LoVo (cell line): Measurements from ENCODE around the gene GTF3C1.

Source experiments
- DNase-seq: peaks from one replicate; pipeline ENCODE4 v3.0.0-alpha.2; 2016; ENCODE audit warnings: low spot score

The GTF3C1 gene

GRCh38 chr16:27520982-27521673 is 28.6 kb downstream of the GTF3C1 start:
- no peak for DNase-seq

DNA sequence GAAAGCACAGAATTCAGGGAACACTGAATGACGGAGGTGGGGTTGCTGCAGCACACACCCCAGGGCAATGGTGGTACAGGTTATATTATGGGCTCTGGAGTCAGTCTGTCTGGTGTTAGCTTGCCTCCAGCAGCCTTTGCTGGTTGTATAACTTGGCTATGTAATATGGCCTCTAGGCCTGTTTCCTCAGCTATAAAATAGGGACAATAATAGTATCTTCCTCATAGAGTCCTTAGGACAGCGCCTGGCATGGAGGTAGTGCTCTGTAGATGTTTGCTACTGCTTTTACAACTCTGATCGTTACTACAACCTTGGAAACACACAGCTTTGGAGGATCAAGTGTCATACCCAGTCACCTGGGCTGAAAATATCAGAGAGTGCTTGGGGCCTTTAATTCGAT is 31.5 kb downstream of the GTF3C1 start:
- DNase-seq: no peak

- DNase-seq: no peak
Observed at GRCh38 chr16:27517664-27518063, 32.0 kb downstream of the GTF3C1 start.

DNA sequence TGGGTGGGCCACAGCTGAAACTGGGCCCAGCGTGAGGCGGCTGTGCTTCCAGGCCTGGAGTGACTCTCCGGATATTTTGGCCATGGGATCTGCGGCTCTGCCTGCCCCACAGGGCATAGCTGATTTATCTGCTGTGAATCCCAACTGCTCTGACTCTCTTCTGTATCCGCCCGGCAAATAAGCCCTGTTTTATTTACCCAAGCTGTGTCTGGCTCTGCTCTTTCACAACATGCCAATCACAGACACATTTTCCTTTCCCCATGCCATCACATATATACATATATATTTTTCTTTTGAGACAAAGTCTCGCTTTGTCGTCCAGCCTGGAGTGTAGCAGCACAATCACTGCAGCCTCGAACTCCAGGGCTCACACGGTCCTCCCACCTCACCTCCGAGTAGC is 33.3 kb downstream of the GTF3C1 start:
- no peak for DNase-seq

DNA sequence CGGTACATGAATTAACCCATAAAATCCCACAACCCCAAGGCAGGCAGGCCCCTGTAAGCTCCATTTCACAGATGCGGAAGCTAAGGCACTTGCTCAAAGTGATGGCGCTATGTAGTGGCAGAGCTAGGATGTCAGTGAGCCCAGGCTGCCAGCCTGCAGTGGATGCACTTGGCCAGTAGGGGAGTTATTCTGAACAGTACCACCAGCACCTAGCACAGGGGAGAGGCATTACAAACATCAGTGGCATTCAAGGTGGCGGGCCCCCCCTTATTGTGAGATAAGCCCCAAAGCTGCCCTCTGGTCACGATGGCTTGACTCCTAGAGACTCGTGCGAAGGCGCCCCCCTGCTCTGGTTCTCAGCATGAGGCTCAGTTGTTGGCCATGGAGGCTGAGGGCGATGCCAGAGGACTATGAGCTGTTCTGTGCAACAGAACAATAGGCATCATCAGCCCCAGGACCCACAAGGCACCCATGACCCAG is 33.8 kb downstream of the GTF3C1 start:
- no peak for DNase-seq

GRCh38 chr16:27514806-27515205 is 34.9 kb downstream of the GTF3C1 start:
- DNase-seq: no peak

DNA sequence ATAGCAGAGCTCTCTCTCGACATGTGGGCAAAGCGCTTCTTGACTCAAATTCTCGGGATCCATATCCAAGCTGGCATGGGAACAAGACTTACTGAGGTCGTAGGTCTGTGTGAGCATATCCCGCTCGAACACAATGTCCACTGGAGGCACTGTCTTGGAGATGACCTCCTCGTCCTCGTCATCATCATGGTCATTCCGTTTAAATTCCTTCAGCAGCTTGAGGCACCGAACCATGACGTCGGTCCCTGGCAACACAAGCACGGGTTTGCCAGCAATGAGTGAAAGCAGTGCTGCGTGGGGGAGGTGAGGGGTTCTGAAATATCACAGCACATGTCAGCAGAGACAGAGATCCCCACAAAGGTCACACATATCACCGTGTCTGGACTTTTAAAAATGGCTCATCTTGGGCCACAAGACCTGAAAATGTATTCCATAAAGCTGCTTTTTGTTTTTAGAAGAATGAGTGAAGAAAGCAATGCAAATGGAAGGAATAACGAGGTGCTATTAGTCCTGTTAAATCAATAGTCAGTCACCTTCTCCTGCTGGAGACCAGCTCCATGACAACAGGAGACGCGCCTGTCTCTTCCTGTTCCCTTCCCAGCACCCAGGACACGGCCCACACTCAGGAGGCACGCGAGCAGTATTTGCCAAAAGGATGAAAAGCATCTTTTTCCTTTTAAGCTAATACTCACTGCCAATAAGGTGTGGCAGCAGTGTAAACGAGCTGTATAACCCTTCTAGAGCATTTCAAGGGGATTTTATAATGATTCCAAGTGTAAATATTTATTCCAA is 37.9 kb downstream of the GTF3C1 start:
- no peak for DNase-seq

DNA sequence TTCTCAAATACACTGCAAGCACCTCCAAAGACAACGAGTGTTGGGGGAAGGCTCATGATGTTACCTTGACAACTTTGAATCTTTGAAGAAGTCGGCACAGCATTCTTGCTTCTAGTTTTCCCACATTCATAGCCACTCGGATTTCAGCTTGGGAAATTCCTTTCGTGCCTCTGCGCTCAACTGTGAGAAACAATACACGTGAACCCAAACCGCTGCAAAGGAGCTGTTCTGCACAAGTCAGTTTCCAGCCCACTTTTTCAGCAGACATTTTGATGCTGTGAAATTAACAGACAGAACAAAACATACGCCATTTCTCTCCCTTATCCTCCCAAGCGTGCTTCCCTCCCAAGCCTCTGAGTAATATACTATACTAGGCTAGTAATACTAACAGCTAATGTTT is 41.2 kb downstream of the GTF3C1 start:
- no peak for DNase-seq

GRCh38 chr16:27506771-27507170 is 42.9 kb downstream of the GTF3C1 start:
- DNase-seq: no peak

- DNase-seq: no peak
Observed at GRCh38 chr16:27505297-27506236, 44.1 kb downstream of the GTF3C1 start.

DNA sequence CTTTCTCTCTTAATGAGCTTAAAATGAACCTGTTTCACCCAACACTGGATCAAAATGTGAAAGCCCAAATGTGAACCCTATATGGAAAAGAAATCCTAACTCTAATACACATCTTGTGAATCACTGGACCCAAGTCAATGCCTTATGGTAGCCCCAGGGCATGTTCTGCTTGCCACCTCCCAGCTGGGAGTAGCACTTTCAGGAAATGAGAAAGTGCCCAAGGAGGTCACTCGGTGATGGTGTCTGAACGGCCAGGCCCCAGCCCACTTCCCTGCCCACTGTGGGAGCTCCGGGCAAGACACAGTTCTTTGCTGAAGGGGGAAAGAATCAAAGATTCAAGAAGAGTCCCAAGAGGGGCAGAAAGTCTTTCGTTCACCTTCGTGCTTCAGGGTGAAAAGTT is 46.1 kb downstream of the GTF3C1 start:
- no peak for DNase-seq

DNA sequence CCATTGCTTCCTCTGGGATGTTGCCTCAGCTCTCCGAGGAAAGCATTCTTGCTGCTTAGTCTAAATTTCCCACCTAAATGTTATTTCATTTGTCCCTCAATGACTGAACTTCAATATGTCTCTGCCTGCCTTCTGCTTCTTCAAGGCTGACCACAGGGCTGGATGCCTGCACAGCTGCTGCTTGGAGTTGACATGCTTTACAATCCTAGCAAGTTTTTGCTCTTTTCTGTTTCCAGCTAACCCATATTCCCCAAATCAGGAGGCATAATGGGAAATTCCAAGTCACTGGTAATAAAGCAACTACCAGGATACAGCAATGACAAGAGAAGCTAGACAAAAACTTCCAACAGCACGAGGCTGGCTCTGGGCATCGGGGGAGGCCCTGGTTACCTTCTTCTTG is 48.9 kb downstream of the GTF3C1 start:
- DNase-seq: no peak

- no peak for DNase-seq
Observed at GRCh38 chr16:27499659-27500055, 50.1 kb downstream of the GTF3C1 start.

- no peak for DNase-seq
Observed at GRCh38 chr16:27498916-27499658, 50.6 kb downstream of the GTF3C1 start.

GRCh38 chr16:27498031-27498825 is 51.5 kb downstream of the GTF3C1 start:
- DNase-seq: no peak

DNA sequence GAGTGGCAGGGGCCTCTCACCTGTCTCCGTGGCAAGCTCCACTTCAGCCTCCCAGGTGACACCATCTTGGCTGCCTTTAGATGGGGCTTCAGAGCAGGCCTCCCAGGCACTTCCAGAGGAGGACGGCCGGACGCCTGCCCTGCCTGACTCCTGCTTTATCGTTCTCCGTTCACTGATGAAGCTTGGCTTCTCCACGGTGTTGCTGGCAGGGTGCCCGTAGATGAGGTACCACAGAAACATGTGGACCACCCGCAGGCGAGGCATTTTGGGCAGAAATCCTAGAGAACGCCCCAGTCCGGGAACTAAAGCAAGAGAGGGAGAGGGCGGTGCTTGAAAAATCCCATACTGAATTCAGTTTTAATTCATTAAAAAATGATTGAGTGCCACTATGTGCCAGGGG is 54.5 kb downstream of the GTF3C1 start:
- no peak for DNase-seq

DNA sequence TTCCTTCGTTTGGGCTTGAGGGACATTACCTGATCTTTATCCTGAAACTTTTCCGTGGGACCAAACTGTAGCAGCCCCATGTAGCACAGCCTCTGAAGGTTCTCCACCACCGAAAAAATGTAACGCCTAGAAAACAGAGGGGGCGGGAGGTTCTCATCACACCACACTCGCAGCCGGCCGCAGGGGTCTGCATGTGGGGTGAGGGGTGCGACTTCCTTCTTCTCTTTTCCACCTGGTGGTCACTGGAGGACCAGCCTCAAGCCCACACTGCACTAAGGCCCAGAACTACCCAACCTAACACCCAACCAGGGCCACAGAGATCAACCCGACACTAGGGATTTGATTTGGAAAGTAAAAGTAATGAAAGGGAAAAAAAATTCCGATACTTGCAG is 57.1 kb downstream of the GTF3C1 start:
- no peak for DNase-seq

- DNase-seq: no peak
Observed at GRCh38 chr16:27491894-27492587, 57.7 kb downstream of the GTF3C1 start.

- no peak for DNase-seq
Observed at GRCh38 chr16:27489906-27490305, 59.8 kb downstream of the GTF3C1 start.

- no peak for DNase-seq
Observed at GRCh38 chr16:27489421-27489820, 60.3 kb downstream of the GTF3C1 start.
